ENCODE results near the gene SIX4. TPM values are rescaled to one million over a fixed set of nuclear protein-coding genes. Genes with fewer than 3 reads are reported as not detected.

The SIX4 gene
- total RNA-seq, 5 donors from 2014 or later (not counting 1 experiment from before 2014, with no cell fraction given): 0.12 to 0.22 (median 0.13) TPM; not detected in 2

- Mint-ChIP-seq H3K36me3 (no peaks in the 10 kb centered on the region), H3K27ac (no peak overlapping the region), H3K4me3 (peak overlapping the region; percentile 81 to 91 (median 83)), H3K27me3 (peaks cover 63 to 79% of the 10 kb centered on the region in 2 donors), H3K9me3 (no peaks in the 10 kb centered on the region), H3K4me1 (peaks cover 16 to 26% (median 25%) of the 10 kb centered on the region in 3 donors)
- POLR2A ChIA-PET: no interaction called here
- Histone ChIP-seq H3K27me3 (replicated peaks in 1 of 2; ENCODE audit: control insufficient read depth in 2 of 2, extremely low read depth in 1 of 2, insufficient read depth in 2 of 2, low read length in 1 of 2) (peaks cover 27 to 57% of the 10 kb centered on the region in 2 experiments), H3K36me3 (ENCODE audit: control insufficient read depth in 2 of 2, extremely low read depth in 1 of 2, insufficient read depth in 1 of 2, low read length in 1 of 2) (no peaks in the 10 kb centered on the region), H3K4me3 (ENCODE audit: control insufficient read depth in 1 of 2, extremely low read depth in 1 of 2, low read length in 1 of 2) (peak overlapping the region; percentile 49 to 77), H3K27ac (ENCODE audit: low read length) (no peak overlapping the region), H3K4me1 (ENCODE audit: control insufficient read depth in 1 of 2, extremely low read depth in 1 of 2, insufficient read depth in 2 of 2, low read length in 2 of 2) (peaks cover 0 to 34% of the 10 kb centered on the region in 2 experiments), H3K9me3 (no peaks in the 10 kb centered on the region)
- CTCF ChIA-PET: interaction anchor here in 1 of 2 donors (0.7 to 1.3 kb wide), 2 partner anchors 10 to 1659 kb away, joined by 3 read pairs; no protein-coding TSS in a partner anchor
- 2% methylated on average over 76 of the region's 78 CpGs for whole genome bisulfite sequencing (ENCODE audit: insufficient coverage)
- ATAC-seq (replicated peaks in 1 of 4) (peak; percentile 38 to 50 (median 45)), DNase-seq (peak in 15 of 35 experiments; percentile 3 to 46 (median 16))
Observed at GRCh38 chr14:60723116-60723906, 840 bp downstream of the SIX4 start.

- peaks cover 16 to 26% (median 25%) of the 10 kb centered on the region in 3 donors for H3K4me1 Mint-ChIP-seq
- Histone ChIP-seq H3K27ac (ENCODE audit: low read length) (no peak overlapping the region), H3K4me1 (ENCODE audit: control insufficient read depth in 1 of 2, extremely low read depth in 1 of 2, insufficient read depth in 2 of 2, low read length in 2 of 2) (peaks cover 0 to 34% of the 10 kb centered on the region in 2 experiments), H3K4me3 (ENCODE audit: control insufficient read depth in 1 of 2, extremely low read depth in 1 of 2, low read length in 1 of 2) (peak overlapping the region; percentile 49 to 77), H3K9me3 (no peaks in the 10 kb centered on the region), H3K36me3 (ENCODE audit: control insufficient read depth in 2 of 2, extremely low read depth in 1 of 2, insufficient read depth in 1 of 2, low read length in 1 of 2) (no peaks in the 10 kb centered on the region), H3K27me3 (replicated peaks in 1 of 2; ENCODE audit: control insufficient read depth in 2 of 2, extremely low read depth in 1 of 2, insufficient read depth in 2 of 2, low read length in 1 of 2) (peaks cover 24 to 57% of the 10 kb centered on the region in 2 experiments)
- DNase-seq (peak in 9 of 35 experiments; percentile 3 to 30 (median 17)), ATAC-seq (replicated peaks in 1 of 4) (peak in 3 of 4 experiments; percentile 22 to 36 (median 28))
- WGBS (ENCODE audit: insufficient coverage): 2% methylated on average over 52 of the region's 60 CpGs
- H3K36me3 Mint-ChIP-seq: no peaks in the 10 kb centered on the region
- peak overlapping the region; percentile 80 to 91 (median 83) for H3K4me3 Mint-ChIP-seq
- no peak overlapping the region for H3K27ac Mint-ChIP-seq
- peaks cover 58 to 73% of the 10 kb centered on the region in 2 donors for H3K27me3 Mint-ChIP-seq
- POLR2A ChIA-PET: no interaction called here
- CTCF ChIA-PET: interaction anchor here in 1 of 2 donors (0.7 to 1.3 kb wide), 2 partner anchors 11 to 1660 kb away, joined by 3 read pairs; no protein-coding TSS in a partner anchor
- H3K9me3 Mint-ChIP-seq: no peaks in the 10 kb centered on the region
Observed at GRCh38 chr14:60722357-60723115, 1.6 kb downstream of the SIX4 start.

GRCh38 chr14:60722107-60722356, 2.1 kb downstream of the SIX4 start:
- no peak overlapping the region for H3K27ac ChIP-seq (ENCODE audit: low read length)
- WGBS (ENCODE audit: insufficient coverage): 0% methylated on average over 5 of the region's 11 CpGs
- H3K27ac Mint-ChIP-seq: no peak overlapping the region
- DNase-seq (peak in 1 of 35 experiments; percentile 1), ATAC-seq (replicated peaks in 1 of 4) (no peak)
- H3K4me3 Mint-ChIP-seq: peak overlapping the region; percentile 80 to 91 (median 80)
- ChIA-PET CTCF (no interaction called here), POLR2A (no interaction called here)
- H3K36me3 ChIP-seq (ENCODE audit: control insufficient read depth in 2 of 2, extremely low read depth in 1 of 2, insufficient read depth in 1 of 2, low read length in 1 of 2): no peaks in the 10 kb centered on the region
- no peaks in the 10 kb centered on the region for H3K9me3 Mint-ChIP-seq
- H3K4me3 ChIP-seq (ENCODE audit: control insufficient read depth in 1 of 2, extremely low read depth in 1 of 2, low read length in 1 of 2): peak overlapping the region; percentile 36 to 45
- H3K36me3 Mint-ChIP-seq: no peaks in the 10 kb centered on the region
- no peaks in the 10 kb centered on the region for H3K9me3 ChIP-seq
- peaks cover 20 to 60% of the 10 kb centered on the region in 2 experiments for H3K27me3 ChIP-seq (replicated peaks in 1 of 2; ENCODE audit: control insufficient read depth in 2 of 2, extremely low read depth in 1 of 2, insufficient read depth in 2 of 2, low read length in 1 of 2)
- peaks cover 53 to 68% of the 10 kb centered on the region in 2 donors for H3K27me3 Mint-ChIP-seq
- peaks cover 0 to 34% of the 10 kb centered on the region in 2 experiments for H3K4me1 ChIP-seq (ENCODE audit: control insufficient read depth in 1 of 2, extremely low read depth in 1 of 2, insufficient read depth in 2 of 2, low read length in 2 of 2)
- peaks cover 16 to 26% (median 25%) of the 10 kb centered on the region in 3 donors for H3K4me1 Mint-ChIP-seq

GRCh38 chr14:60721326-60722106, 2.6 kb downstream of the SIX4 start:
- peaks cover 0 to 34% of the 10 kb centered on the region in 2 experiments for H3K4me1 ChIP-seq (ENCODE audit: control insufficient read depth in 1 of 2, extremely low read depth in 1 of 2, insufficient read depth in 2 of 2, low read length in 2 of 2)
- Mint-ChIP-seq H3K36me3 (no peaks in the 10 kb centered on the region), H3K4me1 (peaks cover 16 to 26% (median 25%) of the 10 kb centered on the region in 3 donors), H3K4me3 (peak overlapping the region; percentile 80 to 91 (median 80)), H3K9me3 (no peaks in the 10 kb centered on the region), H3K27me3 (peaks cover 48 to 63% of the 10 kb centered on the region in 2 donors), H3K27ac (no peak overlapping the region)
- POLR2A ChIA-PET: no interaction called here
- no peaks in the 10 kb centered on the region for H3K9me3 ChIP-seq
- DNase-seq (peak in 23 of 35 experiments; percentile 1 to 73 (median 29)), ATAC-seq (replicated peaks in 1 of 4) (peak; percentile 36 to 67 (median 55))
- 4% methylated on average over 68 of the region's 70 CpGs for WGBS (ENCODE audit: insufficient coverage)
- peak overlapping the region; percentile 36 to 45 for H3K4me3 ChIP-seq (ENCODE audit: control insufficient read depth in 1 of 2, extremely low read depth in 1 of 2, low read length in 1 of 2)
- CTCF ChIA-PET: no interaction called here
- H3K27me3 ChIP-seq (replicated peaks in 1 of 2; ENCODE audit: control insufficient read depth in 2 of 2, extremely low read depth in 1 of 2, insufficient read depth in 2 of 2, low read length in 1 of 2): peaks cover 20 to 62% of the 10 kb centered on the region in 2 experiments
- H3K36me3 ChIP-seq (ENCODE audit: control insufficient read depth in 2 of 2, extremely low read depth in 1 of 2, insufficient read depth in 1 of 2, low read length in 1 of 2): no peaks in the 10 kb centered on the region
- no peak overlapping the region for H3K27ac ChIP-seq (ENCODE audit: low read length)

- Mint-ChIP-seq H3K4me1 (peaks cover 16 to 26% (median 25%) of the 10 kb centered on the region in 3 donors), H3K4me3 (peak overlapping the region; percentile 65 to 78 (median 69)), H3K9me3 (no peaks in the 10 kb centered on the region), H3K27ac (no peak overlapping the region), H3K27me3 (peaks cover 48 to 59% of the 10 kb centered on the region in 2 donors), H3K36me3 (no peaks in the 10 kb centered on the region)
- Histone ChIP-seq H3K4me1 (ENCODE audit: control insufficient read depth in 1 of 2, extremely low read depth in 1 of 2, insufficient read depth in 2 of 2, low read length in 2 of 2) (peaks cover 0 to 34% of the 10 kb centered on the region in 2 experiments), H3K27me3 (replicated peaks in 1 of 2; ENCODE audit: control insufficient read depth in 2 of 2, extremely low read depth in 1 of 2, insufficient read depth in 2 of 2, low read length in 1 of 2) (peaks cover 18 to 56% of the 10 kb centered on the region in 2 experiments), H3K9me3 (no peaks in the 10 kb centered on the region), H3K27ac (ENCODE audit: low read length) (no peak overlapping the region), H3K36me3 (ENCODE audit: control insufficient read depth in 2 of 2, extremely low read depth in 1 of 2, insufficient read depth in 1 of 2, low read length in 1 of 2) (no peaks in the 10 kb centered on the region), H3K4me3 (ENCODE audit: control insufficient read depth in 1 of 2, extremely low read depth in 1 of 2, low read length in 1 of 2) (no peak overlapping the region)
- WGBS (ENCODE audit: insufficient coverage): 17% methylated on average over 1 of the region's 4 CpGs
- ChIA-PET POLR2A (no interaction called here), CTCF (no interaction called here)
- no peak for ATAC-seq (replicated peaks in 1 of 4)
- no peak for DNase-seq
Observed at GRCh38 chr14:60720962-60721325, 3.2 kb downstream of the SIX4 start.

GRCh38 chr14:60720391-60720790, 3.8 kb downstream of the SIX4 start:
- Mint-ChIP-seq H3K27ac (no peak overlapping the region), H3K4me3 (peak overlapping the region; percentile 17 to 78 (median 69)), H3K9me3 (no peaks in the 10 kb centered on the region), H3K4me1 (peaks cover 16 to 26% (median 25%) of the 10 kb centered on the region in 3 donors), H3K36me3 (no peaks in the 10 kb centered on the region), H3K27me3 (peaks cover 46 to 57% of the 10 kb centered on the region in 2 donors)
- no peaks in the 10 kb centered on the region for H3K36me3 ChIP-seq (ENCODE audit: control insufficient read depth in 2 of 2, extremely low read depth in 1 of 2, insufficient read depth in 1 of 2, low read length in 1 of 2)
- ChIA-PET CTCF (no interaction called here), POLR2A (no interaction called here)
- H3K4me3 ChIP-seq (ENCODE audit: control insufficient read depth in 1 of 2, extremely low read depth in 1 of 2, low read length in 1 of 2): no peak overlapping the region
- no CpG with 5 or more reads among the region's 1 CpG for WGBS (ENCODE audit: insufficient coverage)
- ATAC-seq (replicated peaks in 1 of 4) (no peak), DNase-seq (no peak)
- H3K4me1 ChIP-seq (ENCODE audit: control insufficient read depth in 1 of 2, extremely low read depth in 1 of 2, insufficient read depth in 2 of 2, low read length in 2 of 2): peaks cover 0 to 34% of the 10 kb centered on the region in 2 experiments
- no peak overlapping the region for H3K27ac ChIP-seq (ENCODE audit: low read length)
- H3K27me3 ChIP-seq (replicated peaks in 1 of 2; ENCODE audit: control insufficient read depth in 2 of 2, extremely low read depth in 1 of 2, insufficient read depth in 2 of 2, low read length in 1 of 2): peaks cover 18 to 51% of the 10 kb centered on the region in 2 experiments
- H3K9me3 ChIP-seq: no peaks in the 10 kb centered on the region

Data from T-cell (primary cell).